ENCODE measurements around the gene NEGR1. TPM values are rescaled to one million over a fixed set of nuclear protein-coding genes. Genes with fewer than 3 reads are reported as not detected.

Gene NEGR1
- total RNA-seq, 4 donors from 2014 or later = 4.6 to 5.7 (median 5.0) TPM

GRCh38 chr1:71488555-71489252 lies 793.6 kb downstream of the NEGR1 start:
- TF ChIP-seq, protein P1, sequence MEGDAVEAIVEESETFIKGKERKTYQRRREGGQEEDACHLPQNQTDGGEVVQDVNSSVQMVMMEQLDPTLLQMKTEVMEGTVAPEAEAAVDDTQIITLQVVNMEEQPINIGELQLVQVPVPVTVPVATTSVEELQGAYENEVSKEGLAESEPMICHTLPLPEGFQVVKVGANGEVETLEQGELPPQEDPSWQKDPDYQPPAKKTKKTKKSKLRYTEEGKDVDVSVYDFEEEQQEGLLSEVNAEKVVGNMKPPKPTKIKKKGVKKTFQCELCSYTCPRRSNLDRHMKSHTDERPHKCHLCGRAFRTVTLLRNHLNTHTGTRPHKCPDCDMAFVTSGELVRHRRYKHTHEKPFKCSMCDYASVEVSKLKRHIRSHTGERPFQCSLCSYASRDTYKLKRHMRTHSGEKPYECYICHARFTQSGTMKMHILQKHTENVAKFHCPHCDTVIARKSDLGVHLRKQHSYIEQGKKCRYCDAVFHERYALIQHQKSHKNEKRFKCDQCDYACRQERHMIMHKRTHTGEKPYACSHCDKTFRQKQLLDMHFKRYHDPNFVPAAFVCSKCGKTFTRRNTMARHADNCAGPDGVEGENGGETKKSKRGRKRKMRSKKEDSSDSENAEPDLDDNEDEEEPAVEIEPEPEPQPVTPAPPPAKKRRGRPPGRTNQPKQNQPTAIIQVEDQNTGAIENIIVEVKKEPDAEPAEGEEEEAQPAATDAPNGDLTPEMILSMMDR (IDR thresholded peaks at IDR 0.05 in 4 of 5, conservative IDR thresholded peaks at IDR 0.05 in 1 of 5) = no peak
- TF ChIP-seq POLR2A (IDR thresholded peaks at IDR 0.05) = no peak
- in situ Hi-C loops (cut with MboI; ENCODE audit: low sequenced_read_pairs in 4 of 4) = no loop called here

GRCh38 chr1:71473331-71473730 lies 809.0 kb downstream of the NEGR1 start:
- no peaks in the 10 kb centered on the region for H3K36me3 ChIP-seq
- TF ChIP-seq, protein P1 (IDR thresholded peaks at IDR 0.05 in 4 of 5, conservative IDR thresholded peaks at IDR 0.05 in 1 of 5) = no peak
- TF ChIP-seq POLR2A (IDR thresholded peaks at IDR 0.05) = no peak

More at GRCh38 chr1:71488555-71489252, 793.6 kb downstream of the NEGR1 start:
- H3K36me3 ChIP-seq = no peaks in the 10 kb centered on the region
- no peak overlapping the region for H3K4me3 ChIP-seq
- H3K27me3 ChIP-seq = no peaks in the 10 kb centered on the region
- no peaks in the 10 kb centered on the region for H3K9me3 ChIP-seq
- H3K4me1 ChIP-seq = no peaks in the 10 kb centered on the region
- intact Hi-C loops (cut with DNase I; ENCODE audit: low total_unique reads) = no loop called here
- no peak for ATAC-seq
- H3K27ac ChIP-seq = no peak overlapping the region
- DNase-seq = no peak

GRCh38 chr1:71465093-71465492 lies 817.2 kb downstream of the NEGR1 start:
- no peak for TF ChIP-seq POLR2A (IDR thresholded peaks at IDR 0.05)
- TF ChIP-seq, protein P1 (IDR thresholded peaks at IDR 0.05 in 4 of 5, conservative IDR thresholded peaks at IDR 0.05 in 1 of 5) = no peak
- no peaks in the 10 kb centered on the region for H3K4me1 ChIP-seq
- in situ Hi-C loops (cut with MboI; ENCODE audit: low sequenced_read_pairs in 4 of 4) (no loop called here), intact Hi-C loops (cut with DNase I; ENCODE audit: low total_unique reads) (no loop called here)
- DNase-seq (no peak), ATAC-seq (no peak)
- no peaks in the 10 kb centered on the region for H3K9me3 ChIP-seq
- no peak overlapping the region for H3K4me3 ChIP-seq
- no peaks in the 10 kb centered on the region for H3K36me3 ChIP-seq
- H3K27ac ChIP-seq = no peak overlapping the region
- no peaks in the 10 kb centered on the region for H3K27me3 ChIP-seq

More at GRCh38 chr1:71473331-71473730, 809.0 kb downstream of the NEGR1 start:
- in situ Hi-C loops (cut with MboI; ENCODE audit: low sequenced_read_pairs in 4 of 4) (no loop called here), intact Hi-C loops (cut with DNase I; ENCODE audit: low total_unique reads) (no loop called here)
- Histone ChIP-seq H3K27me3 (no peaks in the 10 kb centered on the region), H3K4me1 (no peaks in the 10 kb centered on the region), H3K27ac (no peak overlapping the region), H3K4me3 (no peak overlapping the region), H3K9me3 (no peaks in the 10 kb centered on the region)
- no peak for ATAC-seq
- no peak for DNase-seq

GRCh38 chr1:71464016-71464415 lies 818.3 kb downstream of the NEGR1 start:
- no peaks in the 10 kb centered on the region for H3K4me1 ChIP-seq
- no peak overlapping the region for H3K4me3 ChIP-seq
- ATAC-seq (no peak), DNase-seq (no peak)
- intact Hi-C loops (cut with DNase I; ENCODE audit: low total_unique reads) (no loop called here), in situ Hi-C loops (cut with MboI; ENCODE audit: low sequenced_read_pairs in 4 of 4) (no loop called here)
- H3K27me3 ChIP-seq = no peaks in the 10 kb centered on the region
- H3K36me3 ChIP-seq = no peaks in the 10 kb centered on the region
- no peaks in the 10 kb centered on the region for H3K9me3 ChIP-seq
- TF ChIP-seq POLR2A (IDR thresholded peaks at IDR 0.05) = no peak
- TF ChIP-seq, protein P1 (IDR thresholded peaks at IDR 0.05 in 4 of 5, conservative IDR thresholded peaks at IDR 0.05 in 1 of 5) = no peak
- no peak overlapping the region for H3K27ac ChIP-seq
